Bronchial epithelial cell (primary cell): ENCODE measurements around the gene RPL41. TPM values are rescaled to one million over a fixed set of nuclear protein-coding genes. Genes with fewer than 3 reads are reported as not detected.
"Not testable (repeated sequence)": the region's sequence is repeated elsewhere in the genome, so short reads cannot be mapped to it uniquely, and the experiment has no call there.

ENCODE experiments used
- DNase-seq: peaks from one replicate; pipeline ENCODE4 v3.0.0-alpha.2; 2010; ENCODE audit warnings: low read depth
- FAIRE-seq: peaks from 2 replicates; lab custom pipeline; 2011; peaks lifted over from hg19 to GRCh38; lab: Jason Lieb, UNC
- H3K27me3 ChIP-seq: 2 replicates; pipeline ENCODE4 v1.5.1; 2011; ENCODE audit warnings: low read length; ENCODE audit not compliant: control insufficient read depth, insufficient read depth
- H3K36me3 ChIP-seq: 2 replicates; pipeline ENCODE4 v1.5.1; 2011; ENCODE audit warnings: low read length; ENCODE audit not compliant: control insufficient read depth, insufficient read depth
- H3K4me3 ChIP-seq: 2 replicates; pipeline ENCODE4 v1.5.1; 2011; ENCODE audit warnings: mild to moderate bottlenecking, low read depth, low read length, control low read depth
- CTCF ChIP-seq: IDR thresholded peaks from 2 replicates; pipeline ENCODE4 v1.5.1; 2011; ENCODE audit warnings: mild to moderate bottlenecking, moderate library complexity, low read length, control low read depth, inconsistent platforms; ENCODE audit not compliant: insufficient read depth, severe bottlenecking
- total RNA-seq: library from RNA; depleted of rRNA; stranded (reverse); fragments of >200 nt; gene quantifications from 2 replicates; pipeline ENCODE4 v1.2.1, GENCODE V29; 2014

Gene RPL41
- total RNA-seq, 1 donor from 2014 or later = 3,411 TPM

GRCh38 chr12:56114084-56114483 lies 2.3 kb upstream of the RPL41 start:
- Histone ChIP-seq H3K27me3 (no peaks in the 10 kb centered on the region), H3K36me3 (peaks cover 15% of the 10 kb centered on the region), H3K4me3 (no peak overlapping the region)
- FAIRE-seq (no peak), DNase-seq (no peak)
- TF ChIP-seq CTCF = no peak

GRCh38 chr12:56115329-56115728 lies 1.1 kb upstream of the RPL41 start:
- FAIRE-seq (no peak), DNase-seq (peak; percentile 37)
- Histone ChIP-seq H3K4me3 (peak overlapping the region; percentile 60), H3K27me3 (no peaks in the 10 kb centered on the region), H3K36me3 (peaks cover 13% of the 10 kb centered on the region)
- no peak for TF ChIP-seq CTCF

- H3K36me3 ChIP-seq = peaks cover 16% of the 10 kb centered on the region
- H3K27me3 ChIP-seq, FAIRE-seq, DNase-seq: not testable (repeated sequence)
- H3K4me3 ChIP-seq = peak overlapping the region; percentile 64
Measured at GRCh38 chr12:56117082-56117706, 761 bp downstream of the RPL41 start.

- H3K27me3 ChIP-seq = no peaks in the 10 kb centered on the region
- peak; percentile 69 for TF ChIP-seq CTCF
- FAIRE-seq (peak; percentile 88), DNase-seq (peak; percentile 99)
- peak within 1 kb of the TSS; percentile 64 for H3K4me3 ChIP-seq
- peaks cover 16% of the 10 kb centered on the region for H3K36me3 ChIP-seq
Measured at GRCh38 chr12:56117778-56118687, 1.6 kb downstream of the RPL41 start, which contains the start of gene ZC3H10. Gene ZC3H10 (plus strand): TSS chr12:56118266. CDS start chr12:56120563, 2,297 bp downstream.

- Histone ChIP-seq H3K4me3 (peak overlapping the region; percentile 64), H3K27me3 (no peaks in the 10 kb centered on the region), H3K36me3 (peaks cover 13% of the 10 kb centered on the region)
- no peak for TF ChIP-seq CTCF
- FAIRE-seq = no peak
- no peak for DNase-seq
Measured at GRCh38 chr12:56118688-56119357, 2.4 kb downstream of the RPL41 start.

GRCh38 chr12:56119361-56119796 lies 2.9 kb downstream of the RPL41 start:
- TF ChIP-seq CTCF = peak; percentile 69
- H3K27me3 ChIP-seq = no peaks in the 10 kb centered on the region
- no peak overlapping the region for H3K4me3 ChIP-seq
- DNase-seq (peak; percentile 80), FAIRE-seq (no peak)
- H3K36me3 ChIP-seq = peaks cover 13% of the 10 kb centered on the region
